Measurements from ENCODE around the gene TNFRSF13B.

Gene TNFRSF13B

GRCh38 chr17:16934133-16934795 lies 37.7 kb downstream of the TNFRSF13B start:
- Histone ChIP-seq H3K27me3 (ENCODE audit: low read length) (no peaks in the 10 kb centered on the region), H3K4me2 (ENCODE audit: low read depth, low read length, poor library complexity, severe bottlenecking) (no peak overlapping the region)

GRCh38 chr17:16933317-16934132 lies 38.4 kb downstream of the TNFRSF13B start:
- Histone ChIP-seq H3K4me2 (ENCODE audit: low read depth, low read length, poor library complexity, severe bottlenecking) (no peak overlapping the region), H3K36me3 (ENCODE audit: low read length) (no peaks in the 10 kb centered on the region), H3K9me2 (replicated peaks; ENCODE audit: insufficient read depth, low read length) (no peaks in the 10 kb centered on the region), H3K27ac (ENCODE audit: low read depth, low read length) (no peak overlapping the region), H3K79me2 (ENCODE audit: insufficient read depth, low read length) (no peaks in the 10 kb centered on the region), H2AFZ (ENCODE audit: low read depth, low read length, severe bottlenecking) (no peak overlapping the region), H3K9ac (ENCODE audit: low read length) (no peak overlapping the region), H3F3A (ENCODE audit: insufficient read depth) (no peaks in the 10 kb centered on the region), H3K27me3 (ENCODE audit: low read length) (no peaks in the 10 kb centered on the region), H3K9me3 (ENCODE audit: insufficient read depth, low read length) (no peaks in the 10 kb centered on the region), H3K4me3 (ENCODE audit: insufficient read depth, low read length, poor library complexity, severe bottlenecking) (no peak overlapping the region), H4K20me1 (ENCODE audit: low read depth, low read length) (no peaks in the 10 kb centered on the region)
- TF ChIP-seq CTCF (IDR thresholded peaks at IDR 0.05; ENCODE audit: insufficient read depth, low read length, poor library complexity, severe bottlenecking): no peak
- no peak for TF ChIP-seq EZH2phosphoT487 (conservative IDR thresholded peaks at IDR 0.05; ENCODE audit: low read length)

More at GRCh38 chr17:16934133-16934795, 37.7 kb downstream of the TNFRSF13B start:
- Histone ChIP-seq H3K79me2 (ENCODE audit: insufficient read depth, low read length) (no peaks in the 10 kb centered on the region), H3K9me2 (replicated peaks; ENCODE audit: insufficient read depth, low read length) (no peaks in the 10 kb centered on the region), H3F3A (ENCODE audit: insufficient read depth) (no peaks in the 10 kb centered on the region), H3K36me3 (ENCODE audit: low read length) (no peaks in the 10 kb centered on the region), H3K9me3 (ENCODE audit: insufficient read depth, low read length) (no peaks in the 10 kb centered on the region), H2AFZ (ENCODE audit: low read depth, low read length, severe bottlenecking) (no peak overlapping the region), H3K4me3 (ENCODE audit: insufficient read depth, low read length, poor library complexity, severe bottlenecking) (no peak overlapping the region), H3K9ac (ENCODE audit: low read length) (no peak overlapping the region), H4K20me1 (ENCODE audit: low read depth, low read length) (no peaks in the 10 kb centered on the region), H3K27ac (ENCODE audit: low read depth, low read length) (no peak overlapping the region)
- TF ChIP-seq CTCF (IDR thresholded peaks at IDR 0.05; ENCODE audit: insufficient read depth, low read length, poor library complexity, severe bottlenecking) (no peak), EZH2phosphoT487 (conservative IDR thresholded peaks at IDR 0.05; ENCODE audit: low read length) (no peak)

- Histone ChIP-seq H3K27ac (ENCODE audit: low read depth, low read length) (no peak overlapping the region), H3K4me3 (ENCODE audit: insufficient read depth, low read length, poor library complexity, severe bottlenecking) (no peak overlapping the region), H2AFZ (ENCODE audit: low read depth, low read length, severe bottlenecking) (no peak overlapping the region), H4K20me1 (ENCODE audit: low read depth, low read length) (no peaks in the 10 kb centered on the region), H3K9me2 (replicated peaks; ENCODE audit: insufficient read depth, low read length) (no peaks in the 10 kb centered on the region), H3K9me3 (ENCODE audit: insufficient read depth, low read length) (no peaks in the 10 kb centered on the region), H3K27me3 (ENCODE audit: low read length) (no peaks in the 10 kb centered on the region), H3K9ac (ENCODE audit: low read length) (no peak overlapping the region), H3K79me2 (ENCODE audit: insufficient read depth, low read length) (no peaks in the 10 kb centered on the region), H3K4me2 (ENCODE audit: low read depth, low read length, poor library complexity, severe bottlenecking) (no peak overlapping the region), H3K36me3 (ENCODE audit: low read length) (no peaks in the 10 kb centered on the region), H3F3A (ENCODE audit: insufficient read depth) (no peaks in the 10 kb centered on the region)
- TF ChIP-seq CTCF (IDR thresholded peaks at IDR 0.05; ENCODE audit: insufficient read depth, low read length, poor library complexity, severe bottlenecking): no peak
- no peak for TF ChIP-seq EZH2phosphoT487 (conservative IDR thresholded peaks at IDR 0.05; ENCODE audit: low read length)
Measured at GRCh38 chr17:16932611-16933010, 39.3 kb downstream of the TNFRSF13B start.

Data from SU-DHL-6 (cell line).